PC-3 (cell line): ENCODE measurements around the gene CRACR2B.
A peak's percentile ranks its signal among the peaks of the same experiment; 100 is the strongest.

ENCODE experiments used
- CTCF ChIP-seq: fragments of 300-600 bp; sonication (generic); conservative IDR thresholded peaks from 2 replicates; pipeline ENCODE4 v1.5.1; 2017; ENCODE audit warnings: antibody characterized with exemption, low read depth, mild to moderate bottlenecking, low read length
- EZH2phosphoT487 ChIP-seq: fragments of 300-600 bp; sonication (generic); IDR thresholded peaks from 2 replicates; pipeline ENCODE4 v1.6.1; 2018; ENCODE audit warnings: mild to moderate bottlenecking, antibody characterized with exemption, low read length, borderline replicate concordance

- 0 out of 2 replicates have a peak, but pooled peaks have one; percentile 15 for TF ChIP-seq CTCF
- no peak for TF ChIP-seq EZH2phosphoT487
Measured at GRCh38 chr11:880447-880846, 52.7 kb downstream of the CRACR2B start.
